ENCODE data around the gene ALDH16A1.
A peak's percentile ranks its signal among the peaks of the same experiment; 100 is the strongest.
"Not testable (repeated sequence)": the region's sequence is repeated elsewhere in the genome, so short reads cannot be mapped to it uniquely, and the experiment has no call there.

The ALDH16A1 gene

GRCh38 chr19:49465371-49465770 is 12.3 kb downstream of the ALDH16A1 start:
- DNase-seq (ENCODE audit: low spot score), result no peak

- no peak for DNase-seq (ENCODE audit: low spot score)
Measured at GRCh38 chr19:49468199-49468598, 15.2 kb downstream of the ALDH16A1 start.

- no peak for DNase-seq (ENCODE audit: low spot score)
Measured at GRCh38 chr19:49468746-49469447, 15.9 kb downstream of the ALDH16A1 start.

- no peak for DNase-seq (ENCODE audit: low spot score)
Measured at GRCh38 chr19:49469828-49470614, 17.0 kb downstream of the ALDH16A1 start.

GRCh38 chr19:49470615-49470978 is 17.6 kb downstream of the ALDH16A1 start:
- no peak for DNase-seq (ENCODE audit: low spot score)

GRCh38 chr19:49472936-49473335 is 19.9 kb downstream of the ALDH16A1 start:
- no peak for DNase-seq (ENCODE audit: low spot score)

- DNase-seq (ENCODE audit: low spot score), result not testable (repeated sequence)
Measured at GRCh38 chr19:49473501-49473867, 20.5 kb downstream of the ALDH16A1 start.

- peak; percentile 95 for DNase-seq (ENCODE audit: low spot score)
Measured at GRCh38 chr19:49473868-49474541, 21.0 kb downstream of the ALDH16A1 start, which contains the start of gene FLT3LG. FLT3LG (plus strand) TSS chr19:49474215; CDS start chr19:49474640, 425 bp downstream.

GRCh38 chr19:49474542-49474924 is 21.5 kb downstream of the ALDH16A1 start:
- no peak for DNase-seq (ENCODE audit: low spot score)

GRCh38 chr19:49475191-49475917 is 22.3 kb downstream of the ALDH16A1 start:
- no peak for DNase-seq (ENCODE audit: low spot score)

GRCh38 chr19:49475995-49476880 is 23.2 kb downstream of the ALDH16A1 start:
- peak; percentile 91 for DNase-seq (ENCODE audit: low spot score)

GRCh38 chr19:49479975-49480628 is 27.1 kb downstream of the ALDH16A1 start:
- DNase-seq (ENCODE audit: low spot score), result no peak

GRCh38 chr19:49481020-49481683 is 28.1 kb downstream of the ALDH16A1 start:
- DNase-seq (ENCODE audit: low spot score), result no peak

- no peak for DNase-seq (ENCODE audit: low spot score)
Measured at GRCh38 chr19:49486232-49486631, 33.2 kb downstream of the ALDH16A1 start.

- DNase-seq (ENCODE audit: low spot score), result no peak
Measured at GRCh38 chr19:49486710-49487276, 33.8 kb downstream of the ALDH16A1 start.

GRCh38 chr19:49487277-49488045 is 34.4 kb downstream of the ALDH16A1 start, which contains the start of gene RPL13A:
RPL13A (plus strand) TSS chr19:49487608; CDS start chr19:49487630, 22 bp downstream.
- DNase-seq (ENCODE audit: low spot score), result peak; percentile 98

GRCh38 chr19:49488046-49488862 is 35.2 kb downstream of the ALDH16A1 start:
- no peak for DNase-seq (ENCODE audit: low spot score)

Measured in HuH-7 (cell line).